Mucosa of stomach (tissue), 1 donor: ENCODE measurements around the gene RIMS3.

Source experiments
- H3K27me3 ChIP-seq: one replicate; pipeline ENCODE4 v1.7.0; 2013; ENCODE audit warnings: mild to moderate bottlenecking, low read length; ENCODE audit not compliant: control insufficient read depth, insufficient read depth
- H3K36me3 ChIP-seq: one replicate; pipeline ENCODE4 v1.7.0; 2013; ENCODE audit warnings: low read length; ENCODE audit not compliant: control insufficient read depth, insufficient read depth
- H3K4me1 ChIP-seq: one replicate; pipeline ENCODE4 v1.7.0; 2013; ENCODE audit warnings: mild to moderate bottlenecking, low read length; ENCODE audit not compliant: control insufficient read depth, insufficient read depth
- H3K4me3 ChIP-seq: one replicate; pipeline ENCODE4 v1.7.0; 2013; ENCODE audit warnings: low read length
- H3K9ac ChIP-seq: one replicate; pipeline ENCODE4 v1.7.0; 2013; ENCODE audit warnings: mild to moderate bottlenecking, low read length, moderate library complexity
- H3K9me3 ChIP-seq: one replicate; pipeline ENCODE4 v1.7.0; 2013; ENCODE audit warnings: mild to moderate bottlenecking, low read length, moderate library complexity; ENCODE audit not compliant: control insufficient read depth
- donor health status: Pancreatic carcinoma.

The RIMS3 gene

DNA sequence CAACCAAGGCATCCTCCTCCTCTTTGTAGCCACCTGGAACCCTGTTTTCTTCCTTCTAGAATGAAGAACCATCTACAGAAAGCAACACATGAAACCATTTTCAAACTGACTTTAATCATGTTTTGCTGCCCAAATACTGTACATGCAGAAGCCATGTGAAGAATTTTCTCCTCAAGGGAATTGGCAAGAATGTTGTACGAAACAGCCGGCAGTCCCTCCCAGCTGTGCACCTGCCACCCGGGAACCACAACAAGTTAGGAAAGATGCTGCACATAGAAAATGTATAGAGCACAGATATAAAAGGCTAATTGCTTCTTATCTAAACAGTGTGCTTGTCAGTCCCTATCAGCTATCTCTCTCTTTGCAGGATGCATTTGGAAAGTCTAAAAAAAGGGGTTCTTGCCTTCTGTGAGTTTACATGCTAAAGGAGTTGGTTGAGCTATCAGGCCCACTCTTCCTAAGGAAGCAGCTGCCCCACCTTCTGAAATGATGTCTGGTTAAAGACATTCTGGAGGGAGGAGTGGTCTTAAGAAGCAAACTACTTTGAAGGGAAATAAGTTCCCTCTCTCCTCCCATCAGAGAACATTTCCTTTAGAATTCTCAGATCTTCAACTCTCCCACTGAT lies 44.8 kb downstream of the RIMS3 start:
- Histone ChIP-seq H3K27me3 (peaks cover 7% of the 10 kb centered on the region), H3K4me1 (peaks cover 6% of the 10 kb centered on the region), H3K9me3 (no peaks in the 10 kb centered on the region)

GRCh38 chr1:40620150-40620549 lies 45.3 kb downstream of the RIMS3 start:
- Histone ChIP-seq H3K4me1 (peaks cover under 1% of the 10 kb centered on the region), H3K27me3 (peaks cover 7% of the 10 kb centered on the region), H3K9me3 (no peaks in the 10 kb centered on the region), H3K36me3 (no peaks in the 10 kb centered on the region), H3K4me3 (no peak overlapping the region), H3K9ac (no peak overlapping the region)

More for the DNA sequence above, 44.8 kb downstream of the RIMS3 start:
- H3K9ac ChIP-seq, result no peak overlapping the region
- H3K36me3 ChIP-seq, result no peaks in the 10 kb centered on the region
- no peak overlapping the region for H3K4me3 ChIP-seq

DNA sequence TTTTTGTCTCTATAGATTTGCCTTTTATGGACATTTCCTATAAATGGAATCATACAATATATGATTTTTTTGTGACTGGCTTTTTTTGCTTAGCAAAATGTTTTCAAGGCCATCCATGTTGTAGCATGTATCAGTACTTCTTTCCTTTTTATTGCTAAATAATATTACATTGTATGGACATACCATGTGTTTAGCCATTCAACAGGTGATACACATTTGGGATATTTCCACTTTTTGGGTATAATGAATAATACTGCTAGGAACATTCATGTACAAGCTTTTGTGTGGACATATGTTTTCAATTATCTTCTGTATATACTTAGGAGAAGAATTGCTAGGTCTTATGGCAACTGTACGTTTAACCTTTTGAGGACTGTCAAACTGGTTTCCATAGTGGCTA lies 47.4 kb downstream of the RIMS3 start:
- Histone ChIP-seq H3K27me3 (peaks cover 7% of the 10 kb centered on the region), H3K4me3 (no peak overlapping the region), H3K9me3 (no peaks in the 10 kb centered on the region), H3K36me3 (no peaks in the 10 kb centered on the region), H3K9ac (no peak overlapping the region), H3K4me1 (no peaks in the 10 kb centered on the region)

- H3K9ac ChIP-seq, result no peak overlapping the region
- H3K4me1 ChIP-seq, result no peaks in the 10 kb centered on the region
- no peaks in the 10 kb centered on the region for H3K27me3 ChIP-seq
- no peaks in the 10 kb centered on the region for H3K9me3 ChIP-seq
- no peaks in the 10 kb centered on the region for H3K36me3 ChIP-seq
- H3K4me3 ChIP-seq, result no peak overlapping the region
Measured at GRCh38 chr1:40612345-40612831, 53.1 kb downstream of the RIMS3 start.

DNA sequence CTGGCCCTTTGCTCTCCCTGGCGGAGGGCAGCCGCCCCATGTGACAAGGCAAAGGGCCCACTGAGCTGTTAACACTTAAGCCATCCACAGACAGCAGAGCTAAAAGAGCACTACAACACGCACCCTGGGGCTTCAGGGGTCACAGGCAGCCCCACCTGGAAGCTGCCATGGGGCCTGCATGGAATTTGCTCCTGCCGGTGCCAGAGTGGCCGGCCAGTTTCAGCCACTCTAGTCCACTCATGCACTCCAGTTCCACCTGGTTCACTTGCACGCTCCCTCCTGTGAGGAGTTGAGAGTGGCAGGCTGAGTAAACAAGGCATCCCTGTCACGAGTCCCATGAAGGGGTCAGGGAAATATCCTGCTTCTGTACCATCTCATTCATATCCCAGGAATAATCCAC lies 55.3 kb downstream of the RIMS3 start:
- Histone ChIP-seq H3K9ac (no peak overlapping the region), H3K4me3 (no peak overlapping the region), H3K4me1 (no peaks in the 10 kb centered on the region), H3K36me3 (no peaks in the 10 kb centered on the region), H3K9me3 (no peaks in the 10 kb centered on the region), H3K27me3 (no peaks in the 10 kb centered on the region)

DNA sequence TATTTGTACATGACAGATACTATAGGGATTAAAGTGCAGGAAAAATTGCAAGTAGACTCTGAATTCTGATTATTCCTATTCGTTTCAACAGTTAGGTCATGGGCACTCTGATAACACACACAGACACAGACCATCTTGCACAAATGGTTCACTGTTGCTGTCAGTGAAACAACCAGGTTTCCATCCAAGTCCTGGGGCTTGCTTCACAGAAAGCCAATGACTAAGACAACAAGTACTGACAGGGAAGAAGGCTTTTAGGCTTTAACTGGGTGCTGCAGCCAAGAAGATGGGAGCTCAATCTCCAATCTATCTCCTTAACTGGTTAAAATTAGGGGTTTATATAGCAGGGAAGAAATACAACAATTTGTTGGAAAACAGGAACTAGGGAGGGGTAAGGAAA lies 57.6 kb downstream of the RIMS3 start:
- no peak overlapping the region for H3K4me3 ChIP-seq
- H3K27me3 ChIP-seq, result no peaks in the 10 kb centered on the region
- H3K9ac ChIP-seq, result no peak overlapping the region
- H3K36me3 ChIP-seq, result no peaks in the 10 kb centered on the region
- H3K4me1 ChIP-seq, result no peaks in the 10 kb centered on the region
- H3K9me3 ChIP-seq, result no peaks in the 10 kb centered on the region

DNA sequence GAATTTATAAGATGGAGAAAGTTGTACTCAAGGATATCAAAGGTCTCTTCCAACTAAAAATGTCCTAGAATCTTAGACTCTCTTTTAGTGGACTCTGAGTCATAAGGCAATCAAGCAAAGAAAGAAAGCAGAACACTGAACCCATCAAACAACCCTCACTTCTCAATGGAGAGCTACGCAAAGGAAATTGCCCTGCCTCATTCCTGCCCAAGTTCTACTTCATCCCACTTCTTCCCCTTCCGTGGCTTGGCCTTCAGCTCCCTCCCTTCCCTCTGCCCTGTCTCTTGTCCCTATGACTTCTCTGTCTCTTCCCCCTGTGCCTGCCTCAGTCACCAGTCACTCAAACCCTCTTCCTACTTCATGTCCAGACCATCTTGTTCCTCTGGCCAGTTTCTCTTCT lies 58.5 kb downstream of the RIMS3 start:
- Histone ChIP-seq H3K27me3 (no peaks in the 10 kb centered on the region), H3K4me1 (no peaks in the 10 kb centered on the region), H3K4me3 (no peak overlapping the region), H3K36me3 (no peaks in the 10 kb centered on the region), H3K9me3 (no peaks in the 10 kb centered on the region), H3K9ac (no peak overlapping the region)

DNA sequence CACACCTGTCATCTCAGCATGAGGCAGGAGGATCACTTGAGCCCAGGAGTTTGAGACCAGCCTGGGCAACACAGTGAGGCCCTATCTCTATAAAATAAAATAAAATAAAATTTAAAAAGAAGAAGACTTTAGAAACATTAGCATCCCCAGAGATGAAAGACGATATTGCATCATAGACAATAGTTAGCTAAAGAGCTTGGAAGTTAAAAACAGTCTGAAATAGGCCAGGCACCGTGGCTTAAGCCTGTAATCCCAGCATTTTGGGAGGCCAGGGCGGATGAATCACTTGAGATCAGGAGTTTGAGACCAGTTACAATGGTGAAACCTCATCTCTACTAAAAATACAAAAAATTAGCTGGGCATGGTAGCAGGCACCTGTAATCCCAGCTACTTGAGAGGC lies 59.3 kb downstream of the RIMS3 start:
- no peaks in the 10 kb centered on the region for H3K36me3 ChIP-seq
- H3K4me1 ChIP-seq, result no peaks in the 10 kb centered on the region
- no peak overlapping the region for H3K4me3 ChIP-seq
- H3K9me3 ChIP-seq, result no peaks in the 10 kb centered on the region
- no peak overlapping the region for H3K9ac ChIP-seq
- no peaks in the 10 kb centered on the region for H3K27me3 ChIP-seq

DNA sequence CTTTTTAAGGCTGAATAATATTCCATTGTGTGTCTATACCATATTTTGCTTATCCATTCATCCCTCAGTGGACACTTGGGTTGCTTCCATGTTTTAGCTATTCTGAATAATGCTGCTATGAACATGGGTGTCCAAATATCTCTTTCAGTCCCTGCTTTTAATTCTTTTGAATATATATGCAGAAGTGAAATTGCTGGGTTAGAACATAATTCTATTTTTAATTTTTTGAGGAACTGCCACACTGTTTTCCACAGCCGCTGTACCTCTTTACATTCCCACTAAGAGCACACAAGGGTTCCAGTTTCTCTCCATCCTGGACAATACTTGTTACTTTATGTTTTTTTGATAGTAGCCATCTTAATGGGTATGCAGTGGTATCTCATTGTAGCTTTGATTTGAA lies 65.6 kb downstream of the RIMS3 start:
- no peaks in the 10 kb centered on the region for H3K27me3 ChIP-seq
- no peaks in the 10 kb centered on the region for H3K4me1 ChIP-seq
- H3K36me3 ChIP-seq, result no peaks in the 10 kb centered on the region
- H3K9me3 ChIP-seq, result no peaks in the 10 kb centered on the region
- no peak overlapping the region for H3K9ac ChIP-seq
- H3K4me3 ChIP-seq, result no peak overlapping the region

DNA sequence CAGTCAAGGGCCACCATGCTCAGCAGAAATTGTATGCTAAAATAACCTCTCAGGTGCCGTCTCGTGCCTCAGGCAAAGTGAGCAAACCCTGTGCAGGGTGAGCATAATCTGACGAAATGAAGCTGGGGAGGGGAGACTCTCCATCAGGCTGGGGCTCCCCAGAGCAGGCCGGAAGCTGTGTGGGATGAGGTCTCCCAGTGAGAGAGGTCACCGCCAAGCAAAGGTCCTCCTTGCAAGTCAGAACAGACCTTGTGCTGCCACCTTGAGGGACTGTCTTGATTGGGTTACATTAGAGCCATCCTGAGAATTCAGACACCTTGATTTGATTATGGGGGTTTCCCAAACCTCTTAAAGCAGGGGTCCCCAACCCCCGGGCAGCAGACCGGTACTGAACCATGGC lies 69.9 kb downstream of the RIMS3 start:
- Histone ChIP-seq H3K36me3 (no peaks in the 10 kb centered on the region), H3K4me3 (no peak overlapping the region), H3K9me3 (no peaks in the 10 kb centered on the region), H3K9ac (no peak overlapping the region), H3K4me1 (no peaks in the 10 kb centered on the region), H3K27me3 (no peaks in the 10 kb centered on the region)

DNA sequence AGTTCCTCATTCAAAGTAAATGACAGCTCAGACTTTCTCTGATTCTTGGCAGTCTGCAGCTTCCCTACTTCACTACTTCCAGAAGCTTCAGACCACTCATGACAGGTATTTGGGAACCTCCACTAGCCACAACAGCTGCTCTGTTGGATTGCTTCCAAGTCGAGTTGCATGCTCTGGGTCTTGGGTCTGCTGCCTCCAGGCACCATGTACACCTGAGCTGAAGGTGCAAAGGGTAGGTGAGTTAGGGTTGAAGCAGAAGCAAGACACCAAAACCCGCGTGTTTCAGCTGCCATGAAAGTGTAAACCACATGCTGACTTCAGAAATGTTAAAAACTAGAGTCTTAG lies 71.3 kb downstream of the RIMS3 start:
- Histone ChIP-seq H3K27me3 (no peaks in the 10 kb centered on the region), H3K9ac (no peak overlapping the region), H3K4me1 (no peaks in the 10 kb centered on the region), H3K4me3 (no peak overlapping the region), H3K36me3 (no peaks in the 10 kb centered on the region), H3K9me3 (no peaks in the 10 kb centered on the region)

DNA sequence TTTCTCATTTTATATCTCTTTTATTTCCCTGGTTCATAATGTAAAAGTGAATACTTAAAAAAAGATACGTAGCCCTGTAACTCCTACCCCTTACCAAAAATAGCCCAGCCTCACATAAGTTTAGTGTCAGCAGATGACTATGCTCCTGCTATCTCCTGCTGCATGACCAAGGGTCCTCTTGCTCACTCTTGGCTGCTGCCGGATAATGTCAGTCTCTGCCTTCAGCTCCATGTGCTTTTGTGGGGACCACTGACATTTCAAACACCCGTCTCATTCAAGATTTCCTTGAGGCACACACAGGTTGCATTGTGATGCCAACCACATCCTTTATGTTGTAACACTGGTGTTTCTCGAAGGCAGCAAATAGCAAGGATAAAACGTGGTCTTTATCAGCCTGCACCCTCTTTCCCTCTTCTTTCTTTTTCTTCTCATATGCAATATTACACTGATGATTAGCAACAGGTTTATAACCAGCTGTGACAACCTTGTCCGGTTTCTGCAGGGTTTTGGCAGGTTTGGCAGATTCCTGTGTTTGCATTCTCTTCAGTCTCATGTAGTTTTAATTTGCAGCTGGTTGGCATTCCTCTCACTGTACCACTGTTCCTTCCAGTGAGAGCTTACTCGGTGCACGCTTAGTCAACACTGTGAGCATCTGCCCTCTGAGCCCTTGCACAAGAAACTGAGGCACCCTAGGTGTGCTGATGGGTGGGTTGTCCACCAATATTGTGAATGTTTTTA lies 71.9 kb downstream of the RIMS3 start:
- H3K9ac ChIP-seq, result no peak overlapping the region
- no peak overlapping the region for H3K4me3 ChIP-seq
- H3K9me3 ChIP-seq, result no peaks in the 10 kb centered on the region

More for the DNA sequence above, 71.9 kb downstream of the RIMS3 start:
- H3K27me3 ChIP-seq, result no peaks in the 10 kb centered on the region
- no peaks in the 10 kb centered on the region for H3K4me1 ChIP-seq
- H3K36me3 ChIP-seq, result no peaks in the 10 kb centered on the region
